MM.1S (cell line): ENCODE measurements around the gene CORO1C.

Source experiments
- CTCF ChIP-seq: fragments of 300-600 bp; sonication (generic); IDR thresholded peaks from 2 replicates; pipeline ENCODE4 v1.5.1; 2016; ENCODE audit warnings: antibody characterized with exemption, low read length, mixed read lengths
- EZH2 ChIP-seq: fragments of 300-600 bp; sonication (generic); optimal IDR thresholded peaks from 2 replicates; pipeline ENCODE3; 2017; ENCODE audit warnings: low read depth, mild to moderate bottlenecking, antibody characterized with exemption, low read length, mixed read lengths

DNA sequence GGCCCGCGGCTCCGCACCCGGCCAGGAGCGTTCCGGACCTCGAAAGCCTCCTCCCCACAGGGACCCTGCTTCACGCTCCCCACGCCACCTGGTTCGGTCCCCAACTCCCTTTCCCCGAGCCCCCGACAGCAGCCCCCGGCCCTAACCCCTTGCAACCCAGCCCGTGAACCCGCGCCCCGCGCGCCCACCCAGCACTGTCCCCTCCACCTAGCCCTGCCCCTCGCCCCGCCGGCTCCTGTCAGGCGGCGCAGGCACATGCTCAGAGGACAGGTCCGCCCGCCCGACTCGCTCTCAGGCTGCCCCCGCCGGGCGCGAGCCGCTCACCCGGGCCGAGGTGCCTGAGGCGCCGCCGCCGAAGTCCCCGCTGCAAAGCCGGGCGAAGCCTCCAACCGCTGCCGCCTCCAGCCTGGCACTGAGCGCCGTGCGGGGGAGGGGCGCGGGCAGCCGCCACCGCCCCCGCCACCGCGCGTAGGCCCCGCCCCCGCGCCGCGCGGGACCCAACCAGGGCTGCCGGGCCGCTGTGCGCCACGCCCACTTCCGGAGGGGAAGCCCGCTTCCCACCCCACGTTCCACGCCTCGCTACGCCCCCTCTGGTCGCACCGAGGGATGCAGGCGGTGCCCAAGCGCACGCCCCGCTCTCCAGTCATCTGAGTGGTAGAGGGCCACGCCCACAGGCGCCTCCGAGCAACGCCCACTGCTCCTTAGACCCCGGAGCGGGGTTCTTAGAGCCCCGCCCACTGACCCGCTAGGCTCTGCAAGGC lies at the start of gene CORO1C:
- TF ChIP-seq EZH2 (no peak), CTCF (peak; percentile 70)
